GM18520 (cell line): Measurements from ENCODE around the gene HPS1.

Experiments used
- ATAC-seq: cut with Tn5 transposase; IDR thresholded peaks from one replicate; pipeline ENCODE4 v1.9.1; 2021; ENCODE audit not compliant: unreplicated experiment

The HPS1 gene

DNA sequence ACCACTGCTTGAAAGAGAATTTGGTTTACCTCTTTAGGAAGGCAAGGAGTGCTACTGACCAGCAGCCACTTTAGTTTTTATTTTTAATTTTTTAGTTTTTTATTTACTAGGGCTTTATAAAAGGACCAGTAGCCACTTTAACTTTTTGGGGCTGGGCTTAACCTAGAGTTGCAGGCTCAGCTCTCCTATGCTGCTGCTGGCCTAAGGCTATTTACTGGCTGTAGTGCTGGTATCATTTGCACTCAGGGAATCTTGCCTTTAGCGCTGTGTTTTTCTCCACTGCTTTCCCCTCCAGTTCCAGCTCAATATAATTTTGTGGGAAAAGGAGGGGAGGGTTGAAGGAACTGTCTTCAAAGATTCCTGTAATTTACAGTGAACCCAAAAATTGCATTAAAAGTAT is 13.4 kb downstream of the HPS1 start:
- ATAC-seq, result no peak

DNA sequence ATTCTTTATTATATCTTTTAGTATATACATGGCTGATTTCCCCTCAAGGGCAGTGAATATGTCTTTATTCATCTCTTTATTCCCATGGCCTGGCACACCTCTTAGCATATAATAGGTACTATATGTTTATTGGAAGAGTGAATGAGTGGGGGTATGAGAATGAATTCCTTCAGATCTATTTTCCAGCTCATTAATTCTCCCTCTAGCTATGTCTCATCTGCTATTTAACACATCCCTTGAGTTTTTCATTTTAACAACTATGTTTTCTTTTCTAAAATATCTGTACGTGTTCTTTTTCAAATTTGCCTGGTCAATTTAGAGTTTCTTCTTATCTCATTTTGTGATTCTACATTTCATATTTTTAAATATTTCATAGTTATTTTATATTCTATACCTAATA is 14.4 kb downstream of the HPS1 start:
- no peak for ATAC-seq

DNA sequence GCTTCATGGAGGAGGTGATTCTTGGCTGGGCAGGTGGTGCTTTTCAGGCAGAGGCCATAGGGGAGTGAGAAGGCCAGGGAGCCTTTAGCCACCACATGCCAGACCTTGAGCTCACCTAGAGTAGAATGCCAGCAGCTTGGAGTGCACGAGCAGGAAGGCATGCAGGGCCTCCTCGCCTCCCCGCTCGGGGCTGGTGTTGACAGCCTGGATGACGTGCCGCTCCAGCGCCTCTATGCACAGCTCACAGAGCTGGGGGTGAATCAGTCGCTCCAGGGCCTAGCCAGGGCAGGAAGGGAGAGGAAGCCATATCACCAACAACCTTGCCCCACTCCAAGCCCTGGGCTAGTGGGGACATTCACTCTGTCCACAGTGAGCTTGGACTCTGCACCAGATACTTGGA is 15.7 kb downstream of the HPS1 start:
- ATAC-seq, result no peak

DNA sequence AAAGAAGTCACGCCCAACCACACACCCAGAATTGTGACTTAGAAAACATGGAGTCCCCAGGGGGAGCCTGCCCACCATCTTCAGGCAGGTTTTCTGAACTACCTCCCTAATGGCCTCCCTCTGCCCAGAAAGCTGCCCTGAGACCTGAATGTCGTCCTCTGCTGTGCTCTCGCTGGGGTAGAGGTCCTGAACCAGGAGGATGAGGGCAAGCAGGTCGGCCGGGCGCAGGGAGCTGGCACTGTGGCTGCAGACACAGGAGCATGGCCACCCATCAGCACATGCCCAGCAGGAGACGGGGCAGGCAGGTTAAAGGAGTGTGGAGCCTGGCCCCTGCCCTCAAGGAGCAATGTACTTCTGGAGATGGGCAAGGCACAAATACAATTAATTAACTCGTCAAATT is 16.3 kb downstream of the HPS1 start:
- ATAC-seq, result no peak

DNA sequence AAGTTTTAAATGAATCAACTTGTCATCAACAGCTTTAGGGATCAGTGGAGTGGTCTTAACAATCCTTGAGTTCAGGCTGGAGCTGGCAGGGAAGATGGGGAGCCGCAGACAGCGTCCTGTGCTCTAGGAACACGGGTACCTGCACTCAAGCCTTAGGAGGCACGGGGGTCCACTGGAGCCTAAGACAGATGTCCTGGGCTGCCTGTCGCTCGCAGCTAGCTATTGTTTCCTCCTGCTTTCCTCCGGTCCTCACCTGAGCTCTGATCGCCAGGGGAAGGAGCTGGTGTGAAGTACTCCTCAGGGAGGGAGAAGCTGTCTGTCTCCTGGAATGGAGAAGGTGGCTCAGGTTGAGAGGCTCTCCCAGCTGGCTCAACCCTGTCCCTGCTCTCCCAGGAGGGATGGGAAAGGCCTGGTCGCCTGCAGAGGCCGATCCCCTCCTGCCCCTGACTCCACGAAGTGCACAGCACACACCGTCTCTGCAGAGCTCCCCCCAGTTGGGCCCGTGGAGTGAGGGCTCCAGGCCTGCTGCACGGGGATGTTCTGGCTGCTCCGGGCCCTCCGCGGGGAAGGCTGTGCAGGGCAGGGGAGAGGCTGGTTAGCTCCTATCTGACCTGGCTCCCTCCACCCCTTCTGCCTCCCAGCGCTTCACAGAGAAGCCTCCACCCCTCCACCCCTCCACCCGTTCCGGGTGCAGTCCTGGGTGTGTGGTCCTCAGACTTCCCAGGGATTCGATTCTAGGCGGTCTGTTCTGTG is 17.2 kb downstream of the HPS1 start:
- no peak for ATAC-seq

DNA sequence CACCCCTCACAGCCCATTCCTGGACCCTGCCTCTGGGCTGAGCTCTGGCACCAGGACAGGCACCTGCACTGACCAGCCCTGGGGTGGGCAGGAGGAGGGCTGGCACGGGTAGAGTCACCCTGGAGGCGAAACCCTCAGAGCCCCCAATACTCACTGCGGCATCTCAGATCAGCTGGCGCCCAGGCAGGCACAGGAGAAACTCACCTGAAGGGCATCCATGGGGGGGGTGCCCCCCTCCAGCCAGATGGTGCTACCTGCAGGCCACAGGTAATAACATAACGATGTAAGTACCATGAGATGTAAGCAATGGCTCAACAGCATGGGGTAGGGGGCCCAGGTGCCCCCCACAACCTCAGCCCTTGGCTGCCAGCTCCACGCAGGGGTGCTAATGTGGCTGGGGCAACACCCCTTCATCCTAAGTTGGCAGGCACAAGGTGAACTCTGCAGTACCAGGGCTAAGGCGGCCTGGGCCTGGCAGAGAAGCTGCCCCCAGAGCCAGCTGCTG is 19.7 kb downstream of the HPS1 start:
- no peak for ATAC-seq

DNA sequence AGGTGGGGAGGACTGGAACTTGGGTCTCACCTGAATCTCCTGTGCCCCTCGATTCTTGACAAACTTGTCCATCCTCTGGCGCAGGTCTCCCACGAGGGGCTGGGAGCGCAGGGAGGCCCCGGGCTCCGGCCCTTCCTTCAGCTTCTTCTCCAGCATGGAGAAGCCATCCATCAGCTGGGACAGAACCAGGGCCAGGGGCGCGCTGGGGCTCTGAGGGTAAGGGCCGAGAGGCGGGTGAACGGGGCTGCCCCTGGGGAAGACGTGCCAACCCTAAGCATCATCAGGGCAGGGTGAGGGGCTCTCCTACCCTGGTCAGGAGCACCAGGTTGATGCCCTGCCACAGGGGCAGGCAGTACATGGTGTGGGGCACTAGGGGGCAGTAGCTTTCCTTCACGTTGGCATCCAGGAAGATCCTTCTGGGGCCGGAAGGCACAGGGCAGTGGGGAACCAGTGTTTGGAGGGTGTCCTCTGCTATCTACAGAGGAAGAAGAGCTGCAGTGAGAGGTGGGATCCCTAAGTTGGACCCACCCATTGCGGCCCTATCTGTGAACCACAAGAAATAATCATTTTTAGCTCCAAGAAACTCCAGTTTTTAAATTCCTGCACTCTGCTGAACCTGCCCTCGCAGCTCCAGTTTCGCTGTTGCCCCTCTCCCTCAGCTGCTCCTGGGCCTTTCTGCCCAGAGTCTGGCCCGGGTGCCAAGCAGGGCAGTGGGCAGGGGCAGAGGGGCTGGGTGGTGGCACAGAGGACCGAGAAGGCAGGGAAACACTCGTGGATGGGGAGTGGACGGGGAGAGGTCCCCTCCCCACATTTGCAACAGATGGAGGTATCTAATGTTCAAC is 21.0 kb downstream of the HPS1 start:
- no peak for ATAC-seq

DNA sequence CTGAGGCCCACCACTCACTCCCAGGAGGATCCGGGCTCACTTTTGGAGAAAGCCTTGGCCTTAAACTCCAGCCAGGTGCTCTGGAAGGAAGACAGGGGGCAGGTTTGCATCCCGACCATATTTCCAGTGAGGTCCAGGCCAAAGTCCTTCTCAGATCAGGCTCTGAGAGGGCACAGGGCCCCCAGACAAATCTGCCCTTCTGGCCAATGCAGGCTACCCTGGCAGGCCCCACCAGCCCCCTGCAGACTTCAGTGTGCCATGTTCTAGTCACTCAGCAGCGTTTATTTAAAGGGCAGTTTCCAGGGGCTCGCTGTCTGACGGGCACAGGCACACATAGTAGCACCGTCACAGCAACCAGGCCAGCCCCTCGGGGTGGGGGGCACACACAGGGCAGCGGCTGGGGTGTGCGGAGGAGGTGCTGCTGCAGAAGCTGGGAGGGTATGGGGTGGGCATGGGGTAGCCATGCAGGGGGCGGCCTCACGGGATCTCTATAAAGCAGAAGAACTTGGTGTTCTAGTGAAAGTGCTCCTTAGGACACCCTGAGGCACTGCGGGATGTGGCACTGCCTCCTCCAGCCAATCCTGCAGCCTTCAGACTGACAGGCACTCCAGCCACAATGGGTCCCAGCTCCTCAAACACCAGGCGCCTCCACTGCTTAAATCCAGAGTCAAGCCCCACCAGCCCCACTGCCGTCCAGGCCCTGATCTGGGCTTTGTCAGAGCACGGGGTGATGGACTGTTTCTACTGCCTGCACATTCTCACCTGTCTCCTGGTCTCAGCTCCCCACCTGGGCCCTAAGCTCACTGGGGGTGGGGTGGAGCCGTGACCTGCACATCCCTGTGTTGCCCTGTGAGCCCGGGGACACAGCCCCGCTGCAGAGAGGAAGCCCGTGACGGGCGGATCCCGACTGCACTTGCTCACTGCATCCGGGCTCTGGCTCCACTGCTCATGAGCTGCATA is 22.2 kb downstream of the HPS1 start:
- no peak for ATAC-seq

DNA sequence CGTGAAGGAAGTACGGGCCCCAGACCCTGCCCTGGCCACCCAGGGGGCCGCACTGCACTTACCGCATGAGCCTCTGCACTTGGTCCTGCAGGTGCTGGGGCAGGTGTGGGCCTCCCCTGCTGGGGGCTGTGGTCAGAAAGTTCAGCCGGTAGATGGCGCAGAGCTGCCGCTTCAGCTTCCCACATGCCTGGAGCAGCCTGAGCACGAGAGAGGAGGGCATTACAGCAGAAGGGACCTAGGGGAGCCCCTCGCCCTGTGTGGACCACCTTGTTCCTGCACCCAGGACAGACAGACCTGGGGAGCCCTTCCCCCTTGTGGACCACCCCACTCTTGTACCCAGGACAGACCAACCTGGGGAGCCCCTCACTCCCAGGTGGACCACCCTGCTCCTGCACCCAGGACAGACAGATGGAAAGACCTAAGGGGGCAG is 23.0 kb downstream of the HPS1 start:
- no peak for ATAC-seq

DNA sequence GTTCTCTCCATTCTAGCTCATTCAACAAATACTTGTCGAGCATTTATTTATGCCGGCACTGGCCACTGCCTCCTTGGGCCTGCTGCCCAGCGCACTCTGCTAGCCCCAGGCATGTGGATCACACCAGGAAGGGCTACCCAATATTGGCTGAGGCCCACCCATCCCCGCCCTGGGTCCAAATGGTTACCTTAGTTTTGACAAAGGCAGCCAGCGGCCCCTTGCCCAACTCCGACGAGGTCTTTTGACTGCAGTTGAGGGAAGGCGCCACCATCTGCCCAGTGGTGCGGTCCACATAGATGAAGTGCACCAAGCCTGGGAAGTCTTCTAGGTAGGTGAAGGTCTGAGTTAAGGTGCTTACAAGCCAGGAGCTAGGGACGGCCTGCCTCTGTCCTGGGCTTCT is 24.6 kb downstream of the HPS1 start:
- ATAC-seq, result no peak

DNA sequence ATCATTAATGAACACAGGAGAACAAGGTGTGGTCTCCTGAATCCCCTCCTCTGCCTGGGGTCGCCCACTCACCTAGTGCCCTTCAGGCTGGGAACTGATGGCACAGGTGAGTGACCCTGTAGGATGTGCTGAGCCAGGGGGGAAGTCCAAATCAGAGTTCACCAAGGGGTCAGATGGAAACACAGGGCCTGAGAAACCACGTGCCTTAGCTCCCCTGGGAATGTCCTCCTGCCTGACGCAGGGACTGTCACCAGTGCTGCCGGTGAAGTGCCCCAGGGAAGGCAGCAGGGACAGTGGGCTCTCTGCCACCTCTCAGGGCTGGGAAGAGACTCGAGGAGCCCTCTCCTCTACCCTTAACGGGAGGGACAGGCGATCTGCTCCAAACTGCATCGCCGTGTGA is 25.9 kb downstream of the HPS1 start:
- no peak for ATAC-seq

DNA sequence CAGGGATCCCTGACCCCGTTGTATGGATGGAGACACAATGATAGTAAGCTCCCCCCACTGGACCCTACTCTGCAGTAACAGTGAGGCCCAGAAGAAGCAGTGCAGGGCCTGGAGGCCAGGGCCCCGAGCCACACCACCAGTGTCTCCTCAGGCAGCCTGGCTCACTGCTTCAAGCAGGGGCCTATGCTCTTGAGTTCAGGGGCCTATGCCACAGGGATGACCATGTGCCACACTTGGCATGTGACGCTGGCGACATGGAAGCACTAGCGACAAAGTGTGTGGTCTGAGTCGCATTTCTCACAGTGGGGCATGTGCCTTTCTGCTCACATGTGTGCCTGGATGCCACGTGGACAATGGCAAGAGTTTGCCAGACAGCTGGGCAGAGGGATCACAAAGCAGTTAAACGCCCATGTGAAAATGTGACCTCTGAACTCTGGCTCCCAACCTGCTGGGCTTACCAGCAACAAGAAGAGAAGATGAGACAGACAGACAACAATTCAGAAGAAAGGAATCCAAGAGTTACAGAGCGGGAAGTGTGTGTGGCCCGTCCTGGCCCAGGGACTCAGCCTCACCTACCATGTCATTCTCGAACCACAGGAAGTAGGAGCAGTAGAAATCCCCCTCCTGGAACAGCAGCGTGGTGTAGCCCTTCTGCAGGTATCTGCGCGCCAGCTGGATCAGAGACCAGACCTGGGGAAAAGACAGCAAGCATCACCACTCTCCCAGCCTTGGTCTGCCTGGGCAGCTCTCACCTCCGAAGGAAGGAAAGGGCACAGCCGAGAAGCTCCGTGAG is 27.1 kb downstream of the HPS1 start:
- ATAC-seq, result no peak

DNA sequence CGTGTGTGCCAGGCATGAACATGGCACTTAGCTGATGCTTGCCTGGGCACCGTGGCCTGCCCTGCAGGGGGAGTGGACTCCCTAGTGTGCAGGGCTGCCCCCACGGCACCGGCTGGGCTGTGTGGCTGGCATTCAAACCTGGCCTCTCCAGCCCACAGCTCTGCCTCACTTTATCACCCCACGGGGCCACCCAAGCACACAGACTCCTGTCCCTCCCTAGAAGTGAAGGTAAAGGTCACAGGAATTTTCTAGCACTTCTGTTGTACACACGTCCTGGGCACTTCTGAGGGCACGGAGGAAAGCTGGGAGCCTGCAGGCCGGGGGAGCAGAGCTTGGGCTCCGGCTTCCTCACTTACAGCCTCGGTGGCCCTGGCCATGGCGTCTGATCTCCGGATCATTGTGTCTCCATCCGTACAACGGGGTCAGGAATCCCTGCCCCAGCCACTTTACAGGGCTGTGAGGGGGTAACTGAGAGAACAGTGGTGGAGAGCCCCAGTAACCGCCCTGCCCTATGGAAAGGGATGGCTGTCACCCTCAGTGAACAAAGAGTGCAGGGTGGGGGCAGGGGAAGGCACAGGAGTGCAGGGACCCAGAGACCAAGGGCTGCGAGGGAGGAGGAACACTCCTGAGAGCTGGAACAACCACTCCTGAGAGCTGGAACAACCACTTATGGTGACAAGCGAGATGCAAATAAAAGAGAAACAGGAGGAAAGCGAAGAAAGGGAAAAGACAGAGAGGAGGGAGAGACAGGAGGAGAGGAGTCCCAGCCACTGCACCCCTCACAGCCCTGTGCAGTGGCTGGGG is 27.9 kb downstream of the HPS1 start:
- ATAC-seq, result no peak

DNA sequence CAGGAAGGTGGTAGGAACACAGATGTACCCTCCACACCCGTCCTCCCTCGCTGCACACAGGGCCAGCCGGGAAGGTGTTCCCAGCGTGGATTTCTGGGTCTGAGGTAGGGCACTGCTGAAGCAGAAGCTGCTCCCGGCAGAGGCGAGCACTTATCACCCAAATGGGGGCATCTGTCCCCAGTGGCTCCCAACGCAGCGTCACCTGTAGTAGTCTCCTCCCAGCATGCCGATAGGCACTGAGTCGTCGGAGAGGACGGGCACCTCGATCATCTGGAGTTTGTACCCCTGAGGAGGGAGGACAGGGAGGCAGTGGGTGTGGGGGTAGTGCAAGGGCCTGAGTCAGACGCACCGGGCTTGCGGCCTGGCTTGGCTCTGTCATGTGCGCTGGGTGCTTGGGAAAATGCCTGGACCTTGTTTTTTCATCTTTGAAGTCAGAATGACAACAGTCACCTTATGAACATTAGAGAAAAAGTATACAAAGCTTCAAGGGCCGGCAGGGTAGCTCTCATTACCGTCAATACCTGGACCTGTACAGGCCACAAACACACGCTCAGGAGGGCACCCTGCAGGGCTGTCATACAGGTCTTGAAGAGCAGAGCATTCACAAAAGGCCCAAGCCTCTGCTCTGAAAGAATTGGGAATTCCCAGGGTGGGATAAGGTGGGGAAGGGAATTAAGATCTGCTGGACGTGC is 28.6 kb downstream of the HPS1 start:
- no peak for ATAC-seq

DNA sequence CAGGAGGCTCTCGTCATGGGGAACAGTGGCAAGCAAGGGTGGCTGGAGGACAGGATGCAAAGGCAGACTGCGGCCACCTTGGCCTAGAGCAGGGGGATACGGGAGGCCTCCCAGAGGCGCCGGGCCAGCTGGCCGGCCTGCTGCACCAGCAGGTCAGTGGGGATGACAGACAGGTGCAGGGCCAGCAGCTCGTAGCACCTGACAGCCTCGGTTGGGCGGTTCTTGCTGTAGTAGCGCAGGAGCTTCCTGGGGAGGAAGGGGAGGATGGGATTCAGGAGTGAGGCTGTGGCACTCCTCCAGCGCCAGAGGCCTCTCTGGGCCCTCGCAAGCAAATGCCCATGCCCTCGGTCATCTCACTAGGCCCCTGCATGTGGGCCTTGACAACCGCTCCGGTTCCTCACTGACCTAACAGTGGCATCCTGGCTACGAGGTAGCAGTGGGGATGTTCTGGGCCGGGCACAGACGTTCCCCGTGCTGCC is 29.2 kb downstream of the HPS1 start:
- ATAC-seq, result no peak

DNA sequence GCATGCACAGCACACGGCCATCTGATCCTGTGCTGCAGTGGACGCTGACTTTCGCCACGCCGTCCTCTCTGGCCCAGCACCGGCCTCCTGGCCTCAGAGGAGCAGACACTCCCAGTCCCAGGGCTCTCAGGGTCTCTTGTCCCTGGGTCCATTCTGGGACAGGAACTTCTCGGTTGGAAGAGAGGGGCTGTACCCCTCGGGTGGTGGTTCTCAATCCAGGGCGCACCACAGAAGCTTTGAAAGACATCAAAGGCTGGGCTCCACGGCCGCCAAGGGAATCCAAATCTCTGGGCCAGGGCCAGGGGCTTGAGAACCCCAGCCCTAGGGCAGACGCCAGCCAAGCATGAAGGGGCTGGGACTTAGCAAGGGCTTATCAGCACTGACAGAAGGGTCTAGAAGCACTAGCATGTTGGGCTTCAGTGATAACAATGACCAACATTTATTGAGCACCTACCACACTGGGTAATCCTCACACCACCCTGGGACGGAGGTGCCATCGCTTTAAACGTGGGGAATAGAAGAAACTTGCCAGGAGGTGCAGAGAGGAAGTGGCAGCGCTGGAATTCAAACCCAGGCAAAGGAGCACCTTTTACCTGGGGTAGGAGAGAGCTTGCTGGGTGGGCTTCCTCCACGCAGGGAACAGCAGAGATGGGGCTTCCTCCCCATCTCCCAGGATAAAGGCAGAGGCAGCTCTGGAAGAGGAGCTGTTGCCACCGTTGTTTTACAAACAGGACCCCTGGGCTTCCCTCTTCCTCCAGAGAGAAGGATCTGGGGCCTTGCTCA is 29.9 kb downstream of the HPS1 start:
- no peak for ATAC-seq

DNA sequence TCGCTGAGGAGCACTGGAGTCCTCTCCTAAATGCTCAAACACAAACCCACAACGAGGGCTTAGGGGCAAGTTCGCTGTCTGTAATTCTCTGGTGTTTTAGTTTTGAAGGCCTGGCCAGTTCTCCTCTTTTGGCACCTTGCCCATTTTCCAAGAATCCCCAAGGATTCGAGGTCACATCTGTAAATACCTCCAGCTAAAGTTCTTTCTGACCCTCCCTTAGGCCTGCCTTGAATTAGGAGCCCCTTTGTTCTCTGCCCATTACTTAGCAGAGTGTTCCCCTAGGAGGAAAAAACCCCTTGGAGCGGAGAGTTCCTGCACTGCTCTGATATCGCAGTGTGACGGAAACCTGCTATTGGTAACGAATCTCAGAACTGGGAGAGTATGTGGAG is 31.0 kb downstream of the HPS1 start:
- ATAC-seq, result no peak
